WTC11 (cell line): ENCODE measurements around the gene JSRP1. TPM values are rescaled to one million over a fixed set of nuclear protein-coding genes. Genes with fewer than 3 reads are reported as not detected.

Experiments used
- ATAC-seq: fragments of 200-7000 bp; cut with Tn5 transposase; 2 replicates; pipeline ENCODE4 v1.10.0; 2021; ENCODE audit warnings: mild to moderate bottlenecking, moderate library complexity
- CTCF ChIA-PET: fragments of 300-600 bp; sonication (Branson Sonifier 250); formaldehyde crosslinking; loops from one replicate; lab custom pipeline; 2021; ENCODE audit warnings: antibody characterized with exemption; lab: Charles Lee
- POLR2A ChIA-PET: fragments of 350-600 bp; sonication (Branson Sonifier 250); formaldehyde crosslinking; loops from one replicate; lab custom pipeline; 2021; ENCODE audit warnings: antibody characterized with exemption; lab: Charles Lee
- DNase-seq: peaks from one replicate; pipeline ENCODE4 v3.0.0; 2021; ENCODE audit warnings: low spot score
- H3K27ac Mint-ChIP-seq: 2 replicates; pipeline ENCODE4 v1.8.0; 2021; ENCODE audit warnings: mixed read lengths
- H3K27me3 Mint-ChIP-seq: 2 replicates; pipeline ENCODE4 v1.8.0; 2021; ENCODE audit warnings: low read depth, mild to moderate bottlenecking, moderate library complexity, mixed read lengths
- H3K36me3 Mint-ChIP-seq: 2 replicates; pipeline ENCODE4 v1.8.0; 2021; ENCODE audit warnings: mixed read lengths
- H3K4me1 Mint-ChIP-seq: 2 replicates; pipeline ENCODE4 v1.8.0; 2022; ENCODE audit warnings: mixed read lengths
- H3K4me3 Mint-ChIP-seq: 2 replicates; pipeline ENCODE4 v1.8.0; 2021; ENCODE audit warnings: mild to moderate bottlenecking, moderate library complexity, mixed read lengths
- H3K9me3 Mint-ChIP-seq: 2 replicates; pipeline ENCODE4 v1.8.0; 2021; ENCODE audit warnings: mixed read lengths
- ATF1 ChIP-seq: sonication (generic); formaldehyde crosslinking; IDR thresholded peaks from 2 replicates; pipeline ENCODE4 v1.8.1; 2023; ENCODE audit warnings: mild to moderate bottlenecking, moderate library complexity, missing genetic modification reagents
- GTF2I ChIP-seq: fragments of 250-450 bp; sonication (Bioruptor Pico); conservative IDR thresholded peaks from 2 replicates; pipeline ENCODE4 v1.4.0; 2021; ENCODE audit warnings: mild to moderate bottlenecking
- JUN ChIP-seq: sonication (generic); formaldehyde crosslinking; IDR thresholded peaks from 2 replicates; pipeline ENCODE4 v1.8.0; 2023; ENCODE audit warnings: mild to moderate bottlenecking, missing genetic modification reagents
- NFE2L1 ChIP-seq: sonication (generic); formaldehyde crosslinking; IDR thresholded peaks from 2 replicates; pipeline ENCODE4 v1.8.1; 2023; ENCODE audit warnings: missing genetic modification reagents
- RORB ChIP-seq: fragments of 250-450 bp; sonication (Bioruptor Pico); IDR thresholded peaks from 2 replicates; pipeline ENCODE4 v1.9.0; 2021; ENCODE audit warnings: mild to moderate bottlenecking
- TEAD4 ChIP-seq: sonication (generic); formaldehyde crosslinking; IDR thresholded peaks from 2 replicates; pipeline ENCODE4 v1.8.0; 2022; ENCODE audit warnings: mild to moderate bottlenecking, missing genetic modification reagents
- total RNA-seq: library from RNA; stranded (reverse); gene quantifications from 3 replicates; pipeline ENCODE4 v1.2.3, GENCODE V29; 2021
- TF ChIP-seq, protein P1 (sequence below): sonication (generic); formaldehyde crosslinking; IDR thresholded peaks from 2 replicates; pipeline ENCODE4 v1.8.1; 2023; ENCODE audit warnings: mild to moderate bottlenecking, missing genetic modification reagents, moderate library complexity
- TF ChIP-seq, protein P2 (sequence below): sonication (generic); formaldehyde crosslinking; IDR thresholded peaks from 2 replicates; pipeline ENCODE4 v1.8.1; 2022; ENCODE audit warnings: mild to moderate bottlenecking, moderate library complexity, missing genetic modification reagents
- TF ChIP-seq, protein P3 (sequence below): sonication (generic); formaldehyde crosslinking; IDR thresholded peaks from 2 replicates; pipeline ENCODE4 v1.8.0; 2023; ENCODE audit warnings: mild to moderate bottlenecking, missing genetic modification reagents
- TF ChIP-seq, protein P4 (sequence below): sonication (generic); formaldehyde crosslinking; IDR thresholded peaks from 2 replicates; pipeline ENCODE4 v1.8.1; 2022; ENCODE audit warnings: missing genetic modification reagents, borderline replicate concordance
- TF ChIP-seq, protein P5 (sequence below): sonication (generic); formaldehyde crosslinking; IDR thresholded peaks from 2 replicates; pipeline ENCODE4 v1.8.0; 2023; ENCODE audit warnings: missing genetic modification reagents, mild to moderate bottlenecking, borderline replicate concordance
- TF ChIP-seq, protein P6 (sequence below): fragments of 250-450 bp; sonication (Bioruptor Pico); IDR thresholded peaks from 2 replicates; pipeline ENCODE4 v1.9.0; 2021; ENCODE audit warnings: mild to moderate bottlenecking, borderline replicate concordance
- TF ChIP-seq, protein P7 (sequence below): sonication (generic); formaldehyde crosslinking; IDR thresholded peaks from 2 replicates; pipeline ENCODE4 v1.8.0; 2022; ENCODE audit warnings: mild to moderate bottlenecking, missing genetic modification reagents
- TF ChIP-seq, protein P8 (sequence below): fragments of 250-450 bp; sonication (Bioruptor Pico); conservative IDR thresholded peaks from 2 replicates; pipeline ENCODE4 v1.9.0; 2021; ENCODE audit warnings: mild to moderate bottlenecking

The JSRP1 gene
- total RNA-seq, 1 experiment from 2014 or later, result 0.33 TPM

DNA sequence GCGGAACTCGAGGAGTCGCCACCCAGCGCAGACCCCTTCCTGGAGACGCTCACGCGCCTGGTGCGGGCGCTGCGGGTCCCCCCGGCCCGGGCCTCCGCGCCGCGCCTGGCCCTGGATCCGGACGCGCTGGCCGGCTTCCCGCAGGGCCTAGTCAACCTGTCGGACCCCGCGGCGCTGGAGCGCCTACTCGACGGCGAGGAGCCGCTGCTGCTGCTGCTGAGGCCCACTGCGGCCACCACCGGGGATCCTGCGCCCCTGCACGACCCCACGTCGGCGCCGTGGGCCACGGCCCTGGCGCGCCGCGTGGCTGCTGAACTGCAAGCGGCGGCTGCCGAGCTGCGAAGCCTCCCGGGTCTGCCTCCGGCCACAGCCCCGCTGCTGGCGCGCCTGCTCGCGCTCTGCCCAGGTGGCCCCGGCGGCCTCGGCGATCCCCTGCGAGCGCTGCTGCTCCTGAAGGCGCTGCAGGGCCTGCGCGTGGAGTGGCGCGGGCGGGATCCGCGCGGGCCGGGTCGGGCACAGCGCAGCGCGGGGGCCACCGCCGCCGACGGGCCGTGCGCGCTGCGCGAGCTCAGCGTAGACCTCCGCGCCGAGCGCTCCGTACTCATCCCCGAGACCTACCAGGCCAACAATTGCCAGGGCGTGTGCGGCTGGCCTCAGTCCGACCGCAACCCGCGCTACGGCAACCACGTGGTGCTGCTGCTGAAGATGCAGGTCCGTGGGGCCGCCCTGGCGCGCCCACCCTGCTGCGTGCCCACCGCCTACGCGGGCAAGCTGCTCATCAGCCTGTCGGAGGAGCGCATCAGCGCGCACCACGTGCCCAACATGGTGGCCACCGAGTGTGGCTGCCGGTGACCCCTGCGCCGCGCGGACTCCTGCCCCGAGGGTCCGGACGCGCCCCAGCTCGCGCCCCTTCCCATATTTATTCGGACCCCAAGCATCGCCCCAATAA, 4.8 kb downstream of the JSRP1 start:
- H3K9me3 Mint-ChIP-seq, result no peaks in the 10 kb centered on the region
- ATAC-seq (no peak), DNase-seq (no peak)
- H3K4me1 Mint-ChIP-seq, result peaks cover 3% of the 10 kb centered on the region; the same call in 1 of the 2 replicates
- POLR2A ChIA-PET, result interaction anchor here (0.8 kb wide), 1 partner anchor 10 kb away, joined by 3 read pairs; no protein-coding TSS in a partner anchor
- H3K27ac Mint-ChIP-seq, result no peak overlapping the region
- peaks cover 35% of the 10 kb centered on the region for H3K27me3 Mint-ChIP-seq
- CTCF ChIA-PET, result interaction anchor here (0.6 to 6.2 kb wide), 9 partner anchors 10 to 100 kb away, joined by 3 to 65 read pairs (median 12); partner anchors contain the start of genes AP3D1 and PLEKHJ1
- H3K36me3 Mint-ChIP-seq, result no peaks in the 10 kb centered on the region
- H3K4me3 Mint-ChIP-seq, result no peak overlapping the region
- TF ChIP-seq, protein P1, sequence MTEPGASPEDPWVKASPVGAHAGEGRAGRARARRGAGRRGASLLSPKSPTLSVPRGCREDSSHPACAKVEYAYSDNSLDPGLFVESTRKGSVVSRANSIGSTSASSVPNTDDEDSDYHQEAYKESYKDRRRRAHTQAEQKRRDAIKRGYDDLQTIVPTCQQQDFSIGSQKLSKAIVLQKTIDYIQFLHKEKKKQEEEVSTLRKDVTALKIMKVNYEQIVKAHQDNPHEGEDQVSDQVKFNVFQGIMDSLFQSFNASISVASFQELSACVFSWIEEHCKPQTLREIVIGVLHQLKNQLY (CRISPR knock-in tag), result no peak
- TF ChIP-seq RORB (CRISPR knock-in tag), result no peak
- TF ChIP-seq, protein P2, sequence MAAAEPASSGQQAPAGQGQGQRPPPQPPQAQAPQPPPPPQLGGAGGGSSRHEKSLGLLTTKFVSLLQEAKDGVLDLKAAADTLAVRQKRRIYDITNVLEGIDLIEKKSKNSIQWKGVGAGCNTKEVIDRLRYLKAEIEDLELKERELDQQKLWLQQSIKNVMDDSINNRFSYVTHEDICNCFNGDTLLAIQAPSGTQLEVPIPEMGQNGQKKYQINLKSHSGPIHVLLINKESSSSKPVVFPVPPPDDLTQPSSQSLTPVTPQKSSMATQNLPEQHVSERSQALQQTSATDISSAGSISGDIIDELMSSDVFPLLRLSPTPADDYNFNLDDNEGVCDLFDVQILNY (CRISPR knock-in tag), result no peak
- TF ChIP-seq, protein P3, sequence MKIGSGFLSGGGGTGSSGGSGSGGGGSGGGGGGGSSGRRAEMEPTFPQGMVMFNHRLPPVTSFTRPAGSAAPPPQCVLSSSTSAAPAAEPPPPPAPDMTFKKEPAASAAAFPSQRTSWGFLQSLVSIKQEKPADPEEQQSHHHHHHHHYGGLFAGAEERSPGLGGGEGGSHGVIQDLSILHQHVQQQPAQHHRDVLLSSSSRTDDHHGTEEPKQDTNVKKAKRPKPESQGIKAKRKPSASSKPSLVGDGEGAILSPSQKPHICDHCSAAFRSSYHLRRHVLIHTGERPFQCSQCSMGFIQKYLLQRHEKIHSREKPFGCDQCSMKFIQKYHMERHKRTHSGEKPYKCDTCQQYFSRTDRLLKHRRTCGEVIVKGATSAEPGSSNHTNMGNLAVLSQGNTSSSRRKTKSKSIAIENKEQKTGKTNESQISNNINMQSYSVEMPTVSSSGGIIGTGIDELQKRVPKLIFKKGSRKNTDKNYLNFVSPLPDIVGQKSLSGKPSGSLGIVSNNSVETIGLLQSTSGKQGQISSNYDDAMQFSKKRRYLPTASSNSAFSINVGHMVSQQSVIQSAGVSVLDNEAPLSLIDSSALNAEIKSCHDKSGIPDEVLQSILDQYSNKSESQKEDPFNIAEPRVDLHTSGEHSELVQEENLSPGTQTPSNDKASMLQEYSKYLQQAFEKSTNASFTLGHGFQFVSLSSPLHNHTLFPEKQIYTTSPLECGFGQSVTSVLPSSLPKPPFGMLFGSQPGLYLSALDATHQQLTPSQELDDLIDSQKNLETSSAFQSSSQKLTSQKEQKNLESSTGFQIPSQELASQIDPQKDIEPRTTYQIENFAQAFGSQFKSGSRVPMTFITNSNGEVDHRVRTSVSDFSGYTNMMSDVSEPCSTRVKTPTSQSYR (CRISPR knock-in tag), result no peak
- TF ChIP-seq NFE2L1, result no peak
- TF ChIP-seq, protein P4, sequence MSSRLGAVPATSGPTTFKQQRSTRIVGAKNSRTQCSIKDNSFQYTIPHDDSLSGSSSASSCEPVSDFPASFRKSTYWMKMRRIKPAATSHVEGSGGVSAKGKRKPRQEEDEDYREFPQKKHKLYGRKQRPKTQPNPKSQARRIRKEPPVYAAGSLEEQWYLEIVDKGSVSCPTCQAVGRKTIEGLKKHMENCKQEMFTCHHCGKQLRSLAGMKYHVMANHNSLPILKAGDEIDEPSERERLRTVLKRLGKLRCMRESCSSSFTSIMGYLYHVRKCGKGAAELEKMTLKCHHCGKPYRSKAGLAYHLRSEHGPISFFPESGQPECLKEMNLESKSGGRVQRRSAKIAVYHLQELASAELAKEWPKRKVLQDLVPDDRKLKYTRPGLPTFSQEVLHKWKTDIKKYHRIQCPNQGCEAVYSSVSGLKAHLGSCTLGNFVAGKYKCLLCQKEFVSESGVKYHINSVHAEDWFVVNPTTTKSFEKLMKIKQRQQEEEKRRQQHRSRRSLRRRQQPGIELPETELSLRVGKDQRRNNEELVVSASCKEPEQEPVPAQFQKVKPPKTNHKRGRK (CRISPR knock-in tag), result no peak
- no peak for TF ChIP-seq ATF1 (CRISPR knock-in tag)
- TF ChIP-seq, protein P5, sequence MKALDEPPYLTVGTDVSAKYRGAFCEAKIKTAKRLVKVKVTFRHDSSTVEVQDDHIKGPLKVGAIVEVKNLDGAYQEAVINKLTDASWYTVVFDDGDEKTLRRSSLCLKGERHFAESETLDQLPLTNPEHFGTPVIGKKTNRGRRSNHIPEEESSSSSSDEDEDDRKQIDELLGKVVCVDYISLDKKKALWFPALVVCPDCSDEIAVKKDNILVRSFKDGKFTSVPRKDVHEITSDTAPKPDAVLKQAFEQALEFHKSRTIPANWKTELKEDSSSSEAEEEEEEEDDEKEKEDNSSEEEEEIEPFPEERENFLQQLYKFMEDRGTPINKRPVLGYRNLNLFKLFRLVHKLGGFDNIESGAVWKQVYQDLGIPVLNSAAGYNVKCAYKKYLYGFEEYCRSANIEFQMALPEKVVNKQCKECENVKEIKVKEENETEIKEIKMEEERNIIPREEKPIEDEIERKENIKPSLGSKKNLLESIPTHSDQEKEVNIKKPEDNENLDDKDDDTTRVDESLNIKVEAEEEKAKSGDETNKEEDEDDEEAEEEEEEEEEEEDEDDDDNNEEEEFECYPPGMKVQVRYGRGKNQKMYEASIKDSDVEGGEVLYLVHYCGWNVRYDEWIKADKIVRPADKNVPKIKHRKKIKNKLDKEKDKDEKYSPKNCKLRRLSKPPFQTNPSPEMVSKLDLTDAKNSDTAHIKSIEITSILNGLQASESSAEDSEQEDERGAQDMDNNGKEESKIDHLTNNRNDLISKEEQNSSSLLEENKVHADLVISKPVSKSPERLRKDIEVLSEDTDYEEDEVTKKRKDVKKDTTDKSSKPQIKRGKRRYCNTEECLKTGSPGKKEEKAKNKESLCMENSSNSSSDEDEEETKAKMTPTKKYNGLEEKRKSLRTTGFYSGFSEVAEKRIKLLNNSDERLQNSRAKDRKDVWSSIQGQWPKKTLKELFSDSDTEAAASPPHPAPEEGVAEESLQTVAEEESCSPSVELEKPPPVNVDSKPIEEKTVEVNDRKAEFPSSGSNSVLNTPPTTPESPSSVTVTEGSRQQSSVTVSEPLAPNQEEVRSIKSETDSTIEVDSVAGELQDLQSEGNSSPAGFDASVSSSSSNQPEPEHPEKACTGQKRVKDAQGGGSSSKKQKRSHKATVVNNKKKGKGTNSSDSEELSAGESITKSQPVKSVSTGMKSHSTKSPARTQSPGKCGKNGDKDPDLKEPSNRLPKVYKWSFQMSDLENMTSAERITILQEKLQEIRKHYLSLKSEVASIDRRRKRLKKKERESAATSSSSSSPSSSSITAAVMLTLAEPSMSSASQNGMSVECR (CRISPR knock-in tag), result no peak
- TF ChIP-seq JUN (CRISPR knock-in tag), result no peak
- TF ChIP-seq TEAD4, result no peak
- TF ChIP-seq, protein P6, sequence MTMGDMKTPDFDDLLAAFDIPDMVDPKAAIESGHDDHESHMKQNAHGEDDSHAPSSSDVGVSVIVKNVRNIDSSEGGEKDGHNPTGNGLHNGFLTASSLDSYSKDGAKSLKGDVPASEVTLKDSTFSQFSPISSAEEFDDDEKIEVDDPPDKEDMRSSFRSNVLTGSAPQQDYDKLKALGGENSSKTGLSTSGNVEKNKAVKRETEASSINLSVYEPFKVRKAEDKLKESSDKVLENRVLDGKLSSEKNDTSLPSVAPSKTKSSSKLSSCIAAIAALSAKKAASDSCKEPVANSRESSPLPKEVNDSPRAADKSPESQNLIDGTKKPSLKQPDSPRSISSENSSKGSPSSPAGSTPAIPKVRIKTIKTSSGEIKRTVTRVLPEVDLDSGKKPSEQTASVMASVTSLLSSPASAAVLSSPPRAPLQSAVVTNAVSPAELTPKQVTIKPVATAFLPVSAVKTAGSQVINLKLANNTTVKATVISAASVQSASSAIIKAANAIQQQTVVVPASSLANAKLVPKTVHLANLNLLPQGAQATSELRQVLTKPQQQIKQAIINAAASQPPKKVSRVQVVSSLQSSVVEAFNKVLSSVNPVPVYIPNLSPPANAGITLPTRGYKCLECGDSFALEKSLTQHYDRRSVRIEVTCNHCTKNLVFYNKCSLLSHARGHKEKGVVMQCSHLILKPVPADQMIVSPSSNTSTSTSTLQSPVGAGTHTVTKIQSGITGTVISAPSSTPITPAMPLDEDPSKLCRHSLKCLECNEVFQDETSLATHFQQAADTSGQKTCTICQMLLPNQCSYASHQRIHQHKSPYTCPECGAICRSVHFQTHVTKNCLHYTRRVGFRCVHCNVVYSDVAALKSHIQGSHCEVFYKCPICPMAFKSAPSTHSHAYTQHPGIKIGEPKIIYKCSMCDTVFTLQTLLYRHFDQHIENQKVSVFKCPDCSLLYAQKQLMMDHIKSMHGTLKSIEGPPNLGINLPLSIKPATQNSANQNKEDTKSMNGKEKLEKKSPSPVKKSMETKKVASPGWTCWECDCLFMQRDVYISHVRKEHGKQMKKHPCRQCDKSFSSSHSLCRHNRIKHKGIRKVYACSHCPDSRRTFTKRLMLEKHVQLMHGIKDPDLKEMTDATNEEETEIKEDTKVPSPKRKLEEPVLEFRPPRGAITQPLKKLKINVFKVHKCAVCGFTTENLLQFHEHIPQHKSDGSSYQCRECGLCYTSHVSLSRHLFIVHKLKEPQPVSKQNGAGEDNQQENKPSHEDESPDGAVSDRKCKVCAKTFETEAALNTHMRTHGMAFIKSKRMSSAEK (CRISPR knock-in tag), result no peak
- no peak for TF ChIP-seq GTF2I (CRISPR knock-in tag)
- TF ChIP-seq, protein P7, sequence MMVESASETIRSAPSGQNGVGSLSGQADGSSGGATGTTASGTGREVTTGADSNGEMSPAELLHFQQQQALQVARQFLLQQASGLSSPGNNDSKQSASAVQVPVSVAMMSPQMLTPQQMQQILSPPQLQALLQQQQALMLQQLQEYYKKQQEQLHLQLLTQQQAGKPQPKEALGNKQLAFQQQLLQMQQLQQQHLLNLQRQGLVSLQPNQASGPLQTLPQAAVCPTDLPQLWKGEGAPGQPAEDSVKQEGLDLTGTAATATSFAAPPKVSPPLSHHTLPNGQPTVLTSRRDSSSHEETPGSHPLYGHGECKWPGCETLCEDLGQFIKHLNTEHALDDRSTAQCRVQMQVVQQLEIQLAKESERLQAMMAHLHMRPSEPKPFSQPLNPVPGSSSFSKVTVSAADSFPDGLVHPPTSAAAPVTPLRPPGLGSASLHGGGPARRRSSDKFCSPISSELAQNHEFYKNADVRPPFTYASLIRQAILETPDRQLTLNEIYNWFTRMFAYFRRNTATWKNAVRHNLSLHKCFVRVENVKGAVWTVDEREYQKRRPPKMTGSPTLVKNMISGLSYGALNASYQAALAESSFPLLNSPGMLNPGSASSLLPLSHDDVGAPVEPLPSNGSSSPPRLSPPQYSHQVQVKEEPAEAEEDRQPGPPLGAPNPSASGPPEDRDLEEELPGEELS (CRISPR knock-in tag), result no peak
- TF ChIP-seq, protein P8, sequence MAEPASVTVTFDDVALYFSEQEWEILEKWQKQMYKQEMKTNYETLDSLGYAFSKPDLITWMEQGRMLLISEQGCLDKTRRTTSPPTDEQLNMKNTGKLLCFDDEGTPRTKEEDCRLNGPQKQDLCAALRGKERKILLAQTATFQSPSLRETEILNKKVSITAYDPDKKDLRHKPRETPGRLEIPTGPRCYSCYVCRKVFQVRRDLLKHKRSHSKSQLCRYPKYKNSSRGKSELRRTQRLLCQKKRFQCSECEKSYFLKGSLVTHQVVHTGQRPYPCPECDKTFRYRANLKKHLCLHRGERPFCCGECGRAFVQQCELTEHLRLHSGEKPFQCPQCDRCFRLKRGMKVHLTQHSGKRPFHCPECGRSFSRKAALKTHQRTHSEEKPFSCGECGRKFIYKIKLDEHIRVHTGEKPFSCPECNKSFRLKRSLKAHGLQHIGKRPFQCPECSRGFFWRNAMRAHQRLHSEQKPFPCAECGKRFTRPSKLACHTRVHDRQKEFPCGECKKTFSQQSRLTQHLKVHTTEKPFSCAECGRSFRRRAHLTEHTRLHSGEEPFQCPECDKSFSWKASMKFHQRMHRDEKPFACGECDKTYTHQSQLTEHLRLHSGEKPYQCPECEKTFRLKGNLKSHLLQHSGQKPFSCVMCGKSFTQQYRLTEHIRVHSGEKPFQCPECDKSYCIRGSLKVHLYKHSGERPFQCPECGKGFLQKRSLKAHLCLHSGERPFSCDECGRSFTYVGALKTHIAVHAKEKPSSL (CRISPR knock-in tag), result no peak
